ENCODE data around the gene TMEM89. TPM values are rescaled to one million over a fixed set of nuclear protein-coding genes. Genes with fewer than 3 reads are reported as not detected.

Gene TMEM89
- polyA plus RNA-seq, 3 donors = 0.21 TPM; not detected in 2

- H3K4me2 ChIP-seq (replicated peaks; ENCODE audit: extremely low read depth, low read length, poor library complexity, severe bottlenecking) = no peak overlapping the region
- intact Hi-C loops (cut with micrococcal nuclease) = no loop called here
- peaks cover 73% of the 10 kb centered on the region for H4K20me1 ChIP-seq (ENCODE audit: insufficient read depth, low read length)
- peaks cover 4 to 11% (median 6%) of the 10 kb centered on the region in 3 donors for H3K27me3 Mint-ChIP-seq (ENCODE audit: low read depth in 3 of 3)
- no peak overlapping the region for H3K9ac ChIP-seq (ENCODE audit: insufficient read depth, low read length, poor library complexity, severe bottlenecking)
- no peak overlapping the region for H3K4me3 ChIP-seq (replicated peaks in 1 of 3; ENCODE audit: low read depth in 2 of 3, low read length in 3 of 3)
- H3K9me3 ChIP-seq (replicated peaks in 1 of 2; ENCODE audit: control insufficient read depth in 1 of 2, insufficient read depth in 1 of 2, low read length in 2 of 2) = no peaks in the 10 kb centered on the region
- H3K27ac Mint-ChIP-seq = peak overlapping the region in 1 of 7 donors; percentile 77
- H3K9me3 Mint-ChIP-seq = peaks cover 0 to 1% (median 0%) of the 10 kb centered on the region in 7 donors
- peaks cover 83 to 88% of the 10 kb centered on the region in 2 donors for H3K36me3 ChIP-seq (replicated peaks in 1 of 2; ENCODE audit: control insufficient read depth in 1 of 2, insufficient read depth in 2 of 2, low read length in 2 of 2)
- H3K36me3 Mint-ChIP-seq = peaks cover 90 to 91% of the 10 kb centered on the region in 2 donors
- no peak overlapping the region for H3K4me3 Mint-ChIP-seq
- peaks cover 8% of the 10 kb centered on the region for H3K79me2 ChIP-seq (ENCODE audit: insufficient read depth, low read length)
- DNase-seq = no peak
- H3K4me1 Mint-ChIP-seq = peaks cover 4% of the 10 kb centered on the region
- TF ChIP-seq CTCF (IDR thresholded peaks at IDR 0.05) = no peak
- H3K4me1 ChIP-seq (ENCODE audit: control insufficient read depth in 1 of 2, insufficient read depth in 2 of 2, low read length in 2 of 2) = no peaks in the 10 kb centered on the region
- WGBS (ENCODE audit: insufficient coverage) = 97% methylated on average over 14 of the region's 19 CpGs
- no peak overlapping the region for H3K27ac ChIP-seq (ENCODE audit: low read depth in 1 of 2, low read length in 2 of 2)
- peaks cover 0 to 3% of the 10 kb centered on the region in 2 donors for H3K27me3 ChIP-seq (ENCODE audit: control insufficient read depth in 2 of 2, insufficient read depth in 2 of 2, low read length in 2 of 2)
- no peak overlapping the region for H2AFZ ChIP-seq (ENCODE audit: insufficient read depth, low read depth, low read length, poor library complexity, severe bottlenecking)
Observed at GRCh38 chr3:48600711-48601621, 20.6 kb downstream of the TMEM89 start.

- H3K36me3 ChIP-seq (replicated peaks in 1 of 2; ENCODE audit: control insufficient read depth in 1 of 2, insufficient read depth in 2 of 2, low read length in 2 of 2) = peaks cover 70 to 76% of the 10 kb centered on the region in 2 donors
- H3K27me3 ChIP-seq (ENCODE audit: control insufficient read depth in 2 of 2, insufficient read depth in 2 of 2, low read length in 2 of 2) = peaks cover 6 to 16% of the 10 kb centered on the region in 2 donors
- intact Hi-C loops (cut with micrococcal nuclease) = no loop called here
- no peak overlapping the region for H3K9ac ChIP-seq (ENCODE audit: insufficient read depth, low read length, poor library complexity, severe bottlenecking)
- no peak overlapping the region for H2AFZ ChIP-seq (ENCODE audit: insufficient read depth, low read depth, low read length, poor library complexity, severe bottlenecking)
- H3K27me3 Mint-ChIP-seq (ENCODE audit: low read depth in 3 of 3) = peaks cover 17 to 21% (median 19%) of the 10 kb centered on the region in 3 donors
- peaks cover 0 to 1% (median 0%) of the 10 kb centered on the region in 7 donors for H3K9me3 Mint-ChIP-seq
- H3K27ac ChIP-seq (ENCODE audit: low read depth in 1 of 2, low read length in 2 of 2) = no peak overlapping the region
- H3K9me3 ChIP-seq (replicated peaks in 1 of 2; ENCODE audit: control insufficient read depth in 1 of 2, insufficient read depth in 1 of 2, low read length in 2 of 2) = no peaks in the 10 kb centered on the region
- peaks cover 6 to 10% of the 10 kb centered on the region in 2 donors for H3K4me1 ChIP-seq (ENCODE audit: control insufficient read depth in 1 of 2, insufficient read depth in 2 of 2, low read length in 2 of 2)
- TF ChIP-seq CTCF (IDR thresholded peaks at IDR 0.05) = no peak
- no peak for DNase-seq
- H3K4me3 Mint-ChIP-seq = no peak overlapping the region
- peaks cover 60% of the 10 kb centered on the region for H4K20me1 ChIP-seq (ENCODE audit: insufficient read depth, low read length)
- H3K4me2 ChIP-seq (replicated peaks; ENCODE audit: extremely low read depth, low read length, poor library complexity, severe bottlenecking) = no peak overlapping the region
- H3K36me3 Mint-ChIP-seq = peaks cover 78 to 79% of the 10 kb centered on the region in 2 donors
- no peak overlapping the region for H3K4me3 ChIP-seq (replicated peaks in 1 of 3; ENCODE audit: low read depth in 2 of 3, low read length in 3 of 3)
- peak overlapping the region in 2 of 7 donors; percentile 50 to 57 for H3K27ac Mint-ChIP-seq
- 100% methylated on average over 5 of the region's 12 CpGs for WGBS (ENCODE audit: insufficient coverage)
- peaks cover 12% of the 10 kb centered on the region for H3K4me1 Mint-ChIP-seq
- no peaks in the 10 kb centered on the region for H3K79me2 ChIP-seq (ENCODE audit: insufficient read depth, low read length)
Observed at GRCh38 chr3:48599509-48600285, 21.9 kb downstream of the TMEM89 start.

All from CD14-positive monocyte (primary cell).